Cardiac atrium fibroblast (primary cell): Measurements from ENCODE around the gene ANGPTL5. TPM values are rescaled to one million over a fixed set of nuclear protein-coding genes. Genes with fewer than 3 reads are reported as not detected.

Experiments used
- total RNA-seq: library from RNA; depleted of rRNA; stranded (reverse); fragments of >200 nt; gene quantifications from 2 replicates; pipeline ENCODE4 v1.2.3, GENCODE V29; 2015

ANGPTL5 gene
- not detected in 2 replicates for total RNA-seq

DNA sequence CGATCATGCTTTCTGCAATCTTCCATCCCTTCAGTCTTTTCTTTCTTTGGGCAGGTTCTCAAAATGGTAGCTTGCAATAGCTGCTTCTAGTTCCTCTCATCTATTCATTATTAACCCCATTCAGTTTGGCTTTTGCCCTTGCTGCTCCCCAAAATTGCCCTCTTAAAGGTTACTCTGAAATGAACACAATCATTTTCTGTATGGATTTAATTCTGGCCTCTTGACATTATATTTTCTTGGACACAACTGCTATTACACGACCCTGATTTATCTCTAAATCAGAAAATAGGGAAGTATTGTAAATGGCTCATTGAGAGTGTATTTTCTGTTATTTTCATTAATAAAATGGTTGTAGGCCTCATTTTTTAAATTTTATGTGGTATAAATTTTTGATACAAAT is at the start of gene ANGPTL5:
Gene ANGPTL5 (minus strand): TSS at position 101 of the 400 bp plus-strand sequence. CDS start 8,613 bp downstream, outside the sequence.

DNA sequence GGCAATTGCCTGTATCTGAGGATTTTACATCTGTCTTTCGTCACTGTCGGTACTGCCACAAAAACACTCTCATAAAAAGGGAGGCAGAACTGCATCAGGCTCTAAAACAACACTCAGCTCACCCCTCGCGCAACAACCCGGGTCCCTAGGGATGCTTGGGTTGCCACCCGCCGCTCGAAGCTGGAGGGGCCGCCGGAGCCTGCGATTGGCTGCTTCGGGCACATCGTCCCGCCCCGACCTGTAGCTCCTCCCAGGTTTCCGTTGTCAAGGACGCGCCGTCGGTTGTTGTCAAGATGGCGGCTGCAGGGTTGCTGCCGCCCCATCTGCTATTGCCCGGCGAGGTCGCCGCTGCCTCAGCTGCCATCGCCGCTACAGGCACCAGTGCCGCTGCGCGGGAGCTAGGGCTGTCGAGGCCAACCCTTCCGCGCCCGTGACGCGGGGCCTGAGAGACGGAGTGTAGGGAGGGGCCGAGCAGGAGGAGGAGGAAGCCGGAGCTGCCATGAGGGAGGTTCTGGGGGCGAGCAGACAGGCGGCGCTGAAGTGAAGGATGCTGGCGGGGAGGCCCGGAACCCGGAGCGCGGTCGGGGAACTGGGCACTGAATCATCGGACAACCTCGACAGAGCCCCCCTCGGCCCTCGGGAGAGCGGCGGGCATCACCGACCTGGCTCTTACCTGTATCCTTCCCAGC is 1.4 kb downstream of the ANGPTL5 start, which contains the start of gene CEP126:
Gene CEP126 (plus strand): TSS at position 273 of the 689 bp plus-strand sequence. CDS start 275 bp downstream, at position 548.

Other genes starting within 250 kb of the ANGPTL5 start
- gene CEP126, start 1.5 kb downstream of the ANGPTL5 start, total RNA-seq: 0.49 and 1.6 TPM in 2 replicates
- gene CFAP300, start 130.9 kb upstream of the ANGPTL5 start, total RNA-seq: 10.0 and 10.8 TPM in 2 replicates
- 87.2 and 96.6 TPM in 2 replicates for gene YAP1, start 193.9 kb upstream of the ANGPTL5 start, total RNA-seq